CD8-positive, alpha-beta memory T cell (primary cell): ENCODE data around the gene RPL6. TPM values are rescaled to one million over a fixed set of nuclear protein-coding genes. Genes with fewer than 3 reads are reported as not detected.
"Not testable (repeated sequence)": the region's sequence is repeated elsewhere in the genome, so short reads cannot be mapped to it uniquely, and the experiment has no call there.

Experiments used
- CTCF ChIA-PET: fragments of 350-600 bp; sonication (Branson Sonifier 250); formaldehyde crosslinking; loops from one replicate; lab custom pipeline; 2021; ENCODE audit warnings: antibody characterized with exemption; lab: Charles Lee
- POLR2A ChIA-PET: fragments of 350-600 bp; sonication (Branson Sonifier 250); formaldehyde crosslinking; loops from one replicate; lab custom pipeline; 2021; ENCODE audit warnings: antibody characterized with exemption; lab: Charles Lee
- DNase-seq, 5 donors: peaks; one replicate each; pipeline versions ENCODE4 v3.0.0 to v3.0.0-alpha.2; 2020 to 2022; ENCODE audit warnings: mixed read lengths in 1 of 5
- H3K27ac ChIP-seq: one replicate; pipeline ENCODE4 v1.7.0; 2013; ENCODE audit warnings: low read depth, mild to moderate bottlenecking, low read length, moderate library complexity
- H3K27me3 ChIP-seq: 2 replicates; pipeline ENCODE4 v1.7.0; 2013; ENCODE audit warnings: low read length, mild to moderate bottlenecking; ENCODE audit not compliant: insufficient read depth, poor library complexity, severe bottlenecking
- H3K36me3 ChIP-seq: 2 replicates; pipeline ENCODE4 v1.7.0; 2013; ENCODE audit warnings: mild to moderate bottlenecking, low read length, moderate library complexity; ENCODE audit not compliant: insufficient read depth
- H3K4me1 ChIP-seq: 2 replicates; pipeline ENCODE4 v1.7.0; 2013; ENCODE audit warnings: mild to moderate bottlenecking, low read length, moderate library complexity; ENCODE audit not compliant: insufficient read depth
- H3K4me3 ChIP-seq: 2 replicates; pipeline ENCODE4 v1.7.0; 2013; ENCODE audit warnings: mild to moderate bottlenecking, low read length
- H3K9me3 ChIP-seq: 2 replicates; pipeline ENCODE4 v1.7.0; 2013; ENCODE audit warnings: mild to moderate bottlenecking, low read length
- H3K27ac Mint-ChIP-seq, 8 donors: one replicate each; pipeline ENCODE4 v1.8.0; 2020 to 2021; ENCODE audit warnings: mixed read lengths in 8 of 8, mild to moderate bottlenecking in 6 of 8, inconsistent platforms in 3 of 8, moderate library complexity in 3 of 8
- H3K27me3 Mint-ChIP-seq, 2 donors: one replicate each; pipeline ENCODE4 v1.8.0; 2020 to 2021; ENCODE audit warnings: mixed read lengths in 2 of 2, mild to moderate bottlenecking in 1 of 2, moderate library complexity in 1 of 2
- H3K36me3 Mint-ChIP-seq, 3 donors: one replicate each; pipeline ENCODE4 v1.8.0; 2020 to 2021; ENCODE audit warnings: mixed read lengths in 3 of 3, inconsistent platforms in 1 of 3, mild to moderate bottlenecking in 1 of 3
- H3K4me1 Mint-ChIP-seq, 3 donors: one replicate each; pipeline ENCODE4 v1.8.0; 2020 to 2021; ENCODE audit warnings: mixed read lengths in 3 of 3, inconsistent platforms in 1 of 3, mild to moderate bottlenecking in 1 of 3
- H3K4me3 Mint-ChIP-seq, 7 donors: one replicate each; pipeline ENCODE4 v1.8.0; 2020 to 2021; ENCODE audit warnings: mixed read lengths in 7 of 7, mild to moderate bottlenecking in 6 of 7, moderate library complexity in 4 of 7, inconsistent platforms in 2 of 7
- H3K9me3 Mint-ChIP-seq, 5 donors: one replicate each; pipeline ENCODE4 v1.8.0; 2020 to 2022; ENCODE audit warnings: mixed read lengths in 5 of 5, mild to moderate bottlenecking in 3 of 5, moderate library complexity in 2 of 5, inconsistent platforms in 1 of 5
- polyA plus RNA-seq: library from polyadenylated mRNA; unstranded; fragments of 300-500 nt; fragmentation: Illumina TruSeq; gene quantifications from one replicate; pipeline ENCODE4 v1.2.3, GENCODE V29; 2021
- total RNA-seq, 2 experiments: library from RNA; stranded (reverse); gene quantifications; one replicate each; pipeline ENCODE4 v1.2.3, GENCODE V29; 2021

Gene RPL6
- total and polyA plus RNA-seq, 3 experiments from 2014 or later, result 609 to 2,019 (median 1,957) TPM

DNA sequence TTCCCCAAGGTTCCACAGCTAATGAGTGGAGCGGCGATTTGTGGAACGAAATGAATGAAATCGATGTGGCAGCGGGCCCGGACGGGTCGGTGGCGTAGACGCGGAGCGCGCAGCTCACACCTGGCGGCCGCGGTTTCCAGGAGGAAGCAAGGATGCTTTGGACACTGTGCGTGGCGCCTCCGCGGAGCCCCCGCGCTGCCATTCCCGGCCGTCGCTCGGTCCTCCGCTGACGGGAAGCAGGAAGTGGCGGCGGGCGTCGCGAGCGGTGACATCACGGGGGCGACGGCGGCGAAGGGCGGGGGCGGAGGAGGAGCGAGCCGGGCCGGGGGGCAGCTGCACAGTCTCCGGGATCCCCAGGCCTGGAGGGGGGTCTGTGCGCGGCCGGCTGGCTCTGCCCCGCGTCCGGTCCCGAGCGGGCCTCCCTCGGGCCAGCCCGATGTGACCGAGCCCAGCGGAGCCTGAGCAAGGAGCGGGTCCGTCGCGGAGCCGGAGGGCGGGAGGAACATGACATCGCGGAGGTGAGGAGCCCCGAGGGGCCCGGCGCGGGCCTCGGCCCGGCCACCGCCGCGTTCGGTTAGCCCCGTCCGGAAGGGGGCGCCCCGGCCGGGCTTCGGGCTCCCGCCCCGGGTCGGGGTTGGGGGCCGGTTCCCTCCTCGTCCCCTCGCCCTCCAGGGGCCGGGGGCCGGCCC is 9.3 kb upstream of the RPL6 start, which contains the start of gene PTPN11:
PTPN11 (plus strand) TSS at position 340 of the 689 bp plus-strand sequence; CDS start at position 505, 165 bp downstream.
- H3K27me3 Mint-ChIP-seq, result peaks cover 0 to 2% of the 10 kb centered on the region in 2 donors
- H3K27ac Mint-ChIP-seq, result peak within 1 kb of the TSS; percentile 95 to 99 (median 99)
- Histone ChIP-seq H3K4me1 (peaks cover 26% of the 10 kb centered on the region), H3K4me3 (peak within 1 kb of the TSS; percentile 100), H3K36me3 (no peaks in the 10 kb centered on the region), H3K9me3 (no peaks in the 10 kb centered on the region), H3K27me3 (no peaks in the 10 kb centered on the region), H3K27ac (peak within 1 kb of the TSS; percentile 96)
- H3K4me3 Mint-ChIP-seq, result peak within 1 kb of the TSS; percentile 94 to 99 (median 98)
- peaks cover 0 to 14% (median 0%) of the 10 kb centered on the region in 3 donors for H3K36me3 Mint-ChIP-seq
- DNase-seq, result peak; percentile 86 to 94 (median 88)
- peaks cover 38 to 51% (median 44%) of the 10 kb centered on the region in 3 donors for H3K4me1 Mint-ChIP-seq
- ChIA-PET CTCF (interaction anchor here (0.8 to 1.1 kb wide), 2 partner anchors 11 to 18 kb away, joined by 3 read pairs; no protein-coding TSS in a partner anchor), POLR2A (interaction anchor here (0.7 kb wide), 1 partner anchor 406 kb away, joined by 3 read pairs; the partner anchor contains the start of genes ERP29 and TMEM116)
- H3K9me3 Mint-ChIP-seq, result no peaks in the 10 kb centered on the region

DNA sequence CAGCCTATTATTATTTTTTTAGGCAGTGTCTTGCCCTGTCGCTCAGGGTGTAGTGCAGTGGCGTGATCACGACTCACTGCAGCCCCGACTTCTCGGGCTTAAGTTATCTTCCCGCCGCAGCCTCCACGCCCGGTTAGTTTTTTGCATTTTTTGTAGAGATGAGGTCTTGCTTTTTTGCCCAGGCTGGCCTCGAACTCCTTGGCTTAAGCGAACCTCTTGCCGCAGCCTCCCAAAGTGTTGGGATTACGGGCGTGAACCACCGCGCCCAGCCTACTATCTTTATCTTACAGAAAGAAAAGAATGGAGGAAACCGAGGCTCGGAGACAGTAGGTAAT is 8.8 kb upstream of the RPL6 start:
- Histone ChIP-seq H3K27me3 (no peaks in the 10 kb centered on the region), H3K4me1 (peaks cover 26% of the 10 kb centered on the region), H3K27ac (peak overlapping the region; percentile 96), H3K4me3 (peak overlapping the region; percentile 100), H3K9me3 (no peaks in the 10 kb centered on the region), H3K36me3 (no peaks in the 10 kb centered on the region)
- DNase-seq, result no peak
- Mint-ChIP-seq H3K9me3 (no peaks in the 10 kb centered on the region), H3K27ac (peak overlapping the region; percentile 95 to 99 (median 99)), H3K27me3 (peaks cover 0 to 2% of the 10 kb centered on the region in 2 donors), H3K4me1 (peaks cover 36 to 48% (median 42%) of the 10 kb centered on the region in 3 donors), H3K36me3 (peaks cover 0 to 14% (median 0%) of the 10 kb centered on the region in 3 donors), H3K4me3 (peak overlapping the region; percentile 94 to 99 (median 97))
- ChIA-PET CTCF (interaction anchor here (0.8 to 1.1 kb wide), 2 partner anchors 11 to 17 kb away, joined by 3 read pairs; no protein-coding TSS in a partner anchor), POLR2A (interaction anchor here (0.7 kb wide), 1 partner anchor 405 kb away, joined by 3 read pairs; the partner anchor contains the start of genes ERP29 and TMEM116)

DNA sequence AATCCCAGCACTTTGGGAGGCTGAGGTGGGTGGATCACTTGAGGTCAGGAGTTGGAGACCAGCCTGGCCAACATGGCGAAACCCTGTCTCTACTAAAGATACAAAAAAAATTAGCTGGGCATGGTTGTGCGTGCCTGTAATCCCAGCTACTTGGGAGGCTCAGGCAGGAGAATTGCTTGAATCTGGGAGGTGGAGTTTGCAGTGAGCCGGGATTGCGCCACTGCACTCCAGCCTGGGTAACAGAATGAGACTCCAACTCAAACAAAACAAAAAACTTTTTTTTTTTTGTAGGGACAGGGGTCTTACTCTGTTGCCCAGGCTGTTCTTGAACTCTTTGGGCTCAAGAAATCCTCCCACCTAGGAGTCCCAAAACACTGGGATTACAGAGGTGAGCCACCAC is 6.1 kb upstream of the RPL6 start:
- POLR2A ChIA-PET, CTCF ChIA-PET: not testable (repeated sequence)

DNA sequence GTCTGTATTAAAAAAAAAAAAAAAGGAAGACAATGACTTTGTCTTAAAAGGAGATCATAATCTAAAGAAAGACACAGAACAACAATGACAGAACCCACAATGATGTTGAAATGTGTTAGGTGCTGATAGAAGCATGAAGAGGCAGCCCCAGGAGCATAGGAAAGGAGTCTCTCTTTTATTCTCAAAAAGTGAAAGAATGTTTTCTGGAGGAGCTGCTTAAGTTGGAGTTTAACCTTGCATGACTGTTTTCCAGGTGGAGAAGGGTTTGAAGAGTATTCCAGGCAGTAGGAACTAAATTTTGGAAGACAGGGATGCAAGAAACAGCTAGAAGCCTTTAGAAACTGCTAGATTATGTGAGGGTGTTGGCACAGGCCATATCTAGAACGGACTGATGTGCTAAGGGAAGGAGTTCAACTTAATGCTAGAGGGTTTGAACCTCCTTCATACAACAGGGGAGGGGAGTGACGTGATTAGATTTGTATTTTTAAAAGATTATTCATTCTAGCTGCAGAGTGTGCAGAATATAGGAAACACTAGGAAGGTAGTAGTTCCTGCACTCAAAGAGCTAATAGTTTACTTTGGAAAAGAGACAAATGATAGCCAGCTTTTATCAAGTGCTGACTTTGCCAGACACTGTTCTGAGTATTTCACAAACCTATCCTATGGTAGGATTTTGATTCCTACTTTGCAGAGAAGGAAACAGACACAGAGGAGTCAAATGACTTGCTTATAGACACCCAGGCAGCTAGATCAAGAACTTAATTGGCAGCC is 4.6 kb upstream of the RPL6 start:
- CTCF ChIA-PET, result no interaction called here

More for the DNA sequence above, 6.1 kb upstream of the RPL6 start:
- not testable (repeated sequence) for H3K27me3 ChIP-seq, H3K9me3 ChIP-seq, DNase-seq, H3K27ac ChIP-seq, H3K4me3 ChIP-seq, H3K36me3 ChIP-seq, H3K9me3 Mint-ChIP-seq, H3K27me3 Mint-ChIP-seq, H3K4me3 Mint-ChIP-seq
- Mint-ChIP-seq H3K4me1 (peaks cover 17 to 31% (median 21%) of the 10 kb centered on the region in 3 donors), H3K36me3 (peaks cover 0 to 11% (median 0%) of the 10 kb centered on the region in 3 donors), H3K27ac (peak overlapping the region in 1 of 8 donors; percentile 36)
- H3K4me1 ChIP-seq, result peaks cover 15% of the 10 kb centered on the region

DNA sequence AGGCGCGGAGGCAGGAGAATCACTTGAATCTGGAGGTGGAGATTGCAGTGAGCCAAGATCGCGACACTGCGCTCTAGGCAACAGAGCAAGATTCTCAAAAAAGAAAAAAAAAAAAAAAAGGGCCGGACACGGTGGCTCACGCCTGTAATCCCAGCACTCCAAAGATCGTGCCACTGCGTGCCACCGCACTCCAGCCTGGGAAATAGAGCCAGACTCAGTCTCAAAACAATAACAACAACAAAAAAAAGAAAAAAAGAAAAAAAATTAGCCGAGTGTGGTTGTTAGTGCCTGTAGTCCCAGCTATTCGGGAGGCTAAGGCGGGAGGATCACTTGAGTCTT is 470 bp upstream of the RPL6 start:
- POLR2A ChIA-PET, result no interaction called here
- no peak for DNase-seq

More for the DNA sequence above, 4.6 kb upstream of the RPL6 start:
- Mint-ChIP-seq H3K4me3 (peak overlapping the region in 2 of 7 donors; percentile 7 to 52), H3K27me3 (peaks cover 0 to 2% of the 10 kb centered on the region in 2 donors), H3K27ac (no peak overlapping the region), H3K36me3 (peaks cover 0 to 10% (median 0%) of the 10 kb centered on the region in 3 donors), H3K4me1 (peaks cover 15 to 25% (median 16%) of the 10 kb centered on the region in 3 donors), H3K9me3 (no peaks in the 10 kb centered on the region)
- no peaks in the 10 kb centered on the region for H3K36me3 ChIP-seq
- no peaks in the 10 kb centered on the region for H3K9me3 ChIP-seq
- no peak overlapping the region for H3K4me3 ChIP-seq
- DNase-seq, result no peak
- H3K4me1 ChIP-seq, result peaks cover 3% of the 10 kb centered on the region
- POLR2A ChIA-PET, result interaction anchor here (0.6 kb wide), 1 partner anchor 27 kb away, joined by 4 read pairs; no protein-coding TSS in a partner anchor
- H3K27me3 ChIP-seq, result no peaks in the 10 kb centered on the region
- H3K27ac ChIP-seq, result peak overlapping the region; percentile 57

DNA sequence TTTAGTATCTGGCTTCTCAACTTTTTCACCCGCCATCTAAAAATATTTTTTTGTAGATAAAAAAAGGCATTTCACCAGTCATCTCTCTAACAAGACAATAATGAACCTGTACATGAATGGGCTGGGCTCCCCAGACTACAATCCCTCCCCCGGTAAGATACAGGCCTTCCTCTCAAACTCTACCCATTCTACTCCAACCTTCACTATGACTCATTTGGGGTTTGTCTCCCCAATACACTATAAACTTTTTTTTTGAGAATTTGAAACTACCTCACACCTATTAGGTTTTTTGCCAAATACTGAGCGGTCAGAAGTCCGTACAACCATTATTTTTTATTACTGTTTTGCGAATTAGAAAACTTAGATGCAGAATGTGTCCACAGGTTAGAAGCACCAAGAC is 784 bp downstream of the RPL6 start:
- Histone ChIP-seq H3K27ac (peak overlapping the region; percentile 92), H3K4me1 (peaks cover 27% of the 10 kb centered on the region), H3K9me3 (no peaks in the 10 kb centered on the region), H3K36me3 (peaks cover 39% of the 10 kb centered on the region), H3K4me3 (peak overlapping the region; percentile 93), H3K27me3 (no peaks in the 10 kb centered on the region)
- Mint-ChIP-seq H3K27me3 (no peaks in the 10 kb centered on the region), H3K9me3 (no peaks in the 10 kb centered on the region), H3K36me3 (peaks cover 7 to 56% (median 14%) of the 10 kb centered on the region in 3 donors), H3K4me3 (peak overlapping the region; percentile 99 to 100 (median 100)), H3K4me1 (peaks cover 31 to 45% (median 45%) of the 10 kb centered on the region in 3 donors), H3K27ac (peak overlapping the region; percentile 94 to 100 (median 99))
- CTCF ChIA-PET, result no interaction called here
- DNase-seq, result peak in 3 of 5 donors; percentile 5 to 49 (median 14)
- POLR2A ChIA-PET, result no interaction called here

More for the DNA sequence above, 470 bp upstream of the RPL6 start:
- H3K9me3 ChIP-seq, result no peaks in the 10 kb centered on the region
- peaks cover 27% of the 10 kb centered on the region for H3K4me1 ChIP-seq
- H3K4me3 Mint-ChIP-seq, result peak overlapping the region in 4 of 7 donors; percentile 99 to 100 (median 100)
- peak overlapping the region in 4 of 8 donors; percentile 94 to 100 (median 99) for H3K27ac Mint-ChIP-seq
- H3K36me3 Mint-ChIP-seq, result peaks cover 7 to 46% (median 12%) of the 10 kb centered on the region in 3 donors
- H3K36me3 ChIP-seq, result peaks cover 32% of the 10 kb centered on the region
- peaks cover 31 to 45% (median 45%) of the 10 kb centered on the region in 3 donors for H3K4me1 Mint-ChIP-seq
- no peak overlapping the region for H3K27ac ChIP-seq
- no peaks in the 10 kb centered on the region for H3K27me3 ChIP-seq
- H3K4me3 ChIP-seq, result no peak overlapping the region
- CTCF ChIA-PET, result no interaction called here
- H3K27me3 Mint-ChIP-seq, result no peaks in the 10 kb centered on the region
- H3K9me3 Mint-ChIP-seq, result no peaks in the 10 kb centered on the region

DNA sequence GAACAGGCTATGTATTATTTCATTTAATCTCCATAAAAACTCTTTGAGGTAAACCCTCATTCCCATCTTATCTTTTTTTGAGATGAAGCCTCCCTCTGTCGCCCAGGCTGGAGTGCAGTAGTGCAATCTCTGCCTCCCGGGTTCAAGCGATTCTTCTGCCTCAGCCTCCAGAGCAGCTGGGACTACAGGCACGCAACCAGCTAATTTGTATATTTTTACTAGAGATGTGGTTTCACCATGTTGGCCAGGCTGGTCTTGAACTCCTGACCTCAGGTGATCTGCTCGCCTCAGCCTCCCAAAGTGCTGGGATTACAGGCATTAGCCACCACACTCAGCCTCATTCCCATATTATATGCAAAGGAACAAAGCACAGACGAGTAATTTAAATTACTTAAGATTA is 1.7 kb downstream of the RPL6 start:
- H3K27me3 ChIP-seq, H3K9me3 ChIP-seq, DNase-seq, H3K27me3 Mint-ChIP-seq, CTCF ChIA-PET, POLR2A ChIA-PET, H3K9me3 Mint-ChIP-seq: not testable (repeated sequence)
- peaks cover 31 to 45% (median 45%) of the 10 kb centered on the region in 3 donors for H3K4me1 Mint-ChIP-seq
- peaks cover 27% of the 10 kb centered on the region for H3K4me1 ChIP-seq
- H3K36me3 Mint-ChIP-seq, result peaks cover 7 to 59% (median 14%) of the 10 kb centered on the region in 3 donors
- H3K27ac Mint-ChIP-seq, result peak overlapping the region; percentile 94 to 100 (median 99)
- H3K36me3 ChIP-seq, result peaks cover 39% of the 10 kb centered on the region
- H3K4me3 Mint-ChIP-seq, result peak overlapping the region; percentile 99 to 100 (median 100)
- H3K4me3 ChIP-seq, result peak overlapping the region; percentile 93
- H3K27ac ChIP-seq, result peak overlapping the region; percentile 92
